Ovary (tissue), 9 donors: Measurements from ENCODE around the gene PRKD2. TPM values are rescaled to one million over a fixed set of nuclear protein-coding genes. Genes with fewer than 3 reads are reported as not detected.

ENCODE experiments used
- DNase-seq, 5 donors: peaks; one replicate each; pipeline ENCODE4 v3.0.0-alpha.2; 2019 to 2020
- H3K27ac ChIP-seq, 2 donors: fragments of 200-600 bp; one replicate each; pipeline versions ENCODE4 v1.5.1 to v1.8.0; 2019 to 2022
- H3K27me3 ChIP-seq: fragments of 200-600 bp; one replicate; pipeline ENCODE4 v1.8.0; 2022
- H3K36me3 ChIP-seq: fragments of 200-600 bp; sonication (generic); one replicate; pipeline ENCODE4 v1.5.1; 2019
- H3K4me1 ChIP-seq: one replicate; pipeline ENCODE4 v1.8.1; 2013; ENCODE audit warnings: mild to moderate bottlenecking, moderate library complexity; ENCODE audit not compliant: insufficient read depth
- H3K4me3 ChIP-seq: fragments of 200-600 bp; sonication (generic); one replicate; pipeline ENCODE4 v1.5.1; 2017
- H3K9me3 ChIP-seq, 2 donors: fragments of 200-600 bp in 1 of 2; sonication (generic) in 1 of 2; one replicate each; pipeline versions ENCODE4 v1.5.1 to v1.8.1; 2013 to 2019; ENCODE audit warnings: mild to moderate bottlenecking in 1 of 2, moderate library complexity in 1 of 2
- CTCF ChIP-seq, 3 donors: fragments of 450-650 bp in 2 of 3; fragments of 200-600 bp in 1 of 3; IDR thresholded peaks; one replicate each; pipeline versions ENCODE4 v1.5.1 to v1.8.0; 2016 to 2022; ENCODE audit warnings: antibody characterized with exemption in 3 of 3, mild to moderate bottlenecking in 1 of 3
- EP300 ChIP-seq: sonication (generic); formaldehyde crosslinking; IDR thresholded peaks from one replicate; pipeline ENCODE4 v1.6.1; 2017; ENCODE audit warnings: antibody characterized with exemption
- POLR2A ChIP-seq: fragments of 450-650 bp; IDR thresholded peaks from one replicate; pipeline ENCODE4 v1.6.1; 2017; ENCODE audit warnings: antibody characterized with exemption, mild to moderate bottlenecking, moderate library complexity
- WGBS, 3 donors: extraction: QIAGEN DNeasy Blood & Tissue Kit in 1 of 3; methylation state at CpG; one replicate each; pipeline versions ENCODE4 v1.1.5 to v1.1.7; 2013 to 2017; 5-methylcytosine and 5-hydroxymethylcytosine counted together
- intact Hi-C, 4 donors: fragments of 100-400 bp; cut with DNase I; formaldehyde crosslinking; loops; one replicate each; pipeline versions ENCODE4 v1.11.0 to v1.15.1; 2022 to 2023
- polyA plus RNA-seq, 2 donors: library from polyadenylated mRNA; stranded (reverse); fragments of 200-250 nt in 1 of 2; fragments of 350-450 nt in 1 of 2; fragmentation: Illumina TruSeq in 1 of 2; extraction: RNeasy Lipid Tissue Mini Kit (QIAGEN cat#74804) in 1 of 2; gene quantifications; one replicate each; pipeline ENCODE4 v1.2.3, GENCODE V29; 2013 to 2014
- total RNA-seq, 7 donors: library from RNA; depleted of rRNA in 2 of 7; stranded (reverse); fragments of >200 nt in 2 of 7; fragmentation: NEBNext Ultra II Directional in 3 of 7; extraction: Animal tissue kit (Norgen Biotek cat#: 25700) in 3 of 7; gene quantifications; one replicate each; pipeline versions ENCODE4 v1.1.0 to v1.2.4, GENCODE V29; 2016 to 2023
- donor health status: DM: no; HTN: no; CAD: no; lungs with moderate emphysema.
- donor health status: DM: no; HTN: no; CAD: no.
- donor health status: Bipolar disorder and iron deficiency.
- donor health status: DM: yes; HTN: yes; CAD: no.
- donor health status: DM: no; HTN: no; CAD: no.
- donor health status: DM: yes; HTN: yes; CAD: no.

Gene PRKD2
- total and polyA plus RNA-seq, 9 donors: 17.7 to 55.4 (median 40.0) TPM

- 81 to 84% (median 82%) methylated on average over 23 of the region's 23 CpGs for WGBS, 3 donors
- Histone ChIP-seq H3K4me3 (no peak overlapping the region), H3K9me3 (no peaks in the 10 kb centered on the region), H3K4me1 (peaks cover 13% of the 10 kb centered on the region), H3K36me3 (no peaks in the 10 kb centered on the region), H3K27me3 (no peaks in the 10 kb centered on the region), H3K27ac (no peak overlapping the region)
- DNase-seq: no peak
- TF ChIP-seq POLR2A: no peak
- no peak for TF ChIP-seq EP300
- no peak for TF ChIP-seq CTCF (IDR thresholded peaks at IDR 0.05)
- intact Hi-C loops: no loop called here
Measured at GRCh38 chr19:46732966-46733689, 16.2 kb upstream of the PRKD2 start.

GRCh38 chr19:46732172-46732938 is 15.4 kb upstream of the PRKD2 start:
- DNase-seq: no peak
- Histone ChIP-seq H3K27ac (no peak overlapping the region), H3K36me3 (no peaks in the 10 kb centered on the region), H3K4me3 (no peak overlapping the region), H3K27me3 (no peaks in the 10 kb centered on the region), H3K4me1 (peaks cover 9% of the 10 kb centered on the region), H3K9me3 (no peaks in the 10 kb centered on the region)
- 83 to 86% (median 86%) methylated on average over 28 of the region's 28 CpGs for WGBS, 3 donors
- TF ChIP-seq CTCF (IDR thresholded peaks at IDR 0.05) (no peak), EP300 (no peak), POLR2A (no peak)
- intact Hi-C loops: no loop called here

GRCh38 chr19:46731584-46731983 is 14.7 kb upstream of the PRKD2 start:
- 62 to 73% (median 64%) methylated on average over 14 of the region's 14 CpGs for WGBS, 3 donors
- DNase-seq: no peak
- Histone ChIP-seq H3K9me3 (no peaks in the 10 kb centered on the region), H3K36me3 (no peaks in the 10 kb centered on the region), H3K27me3 (no peaks in the 10 kb centered on the region), H3K27ac (no peak overlapping the region), H3K4me3 (no peak overlapping the region), H3K4me1 (peaks cover 2% of the 10 kb centered on the region)
- no peak for TF ChIP-seq POLR2A
- TF ChIP-seq EP300: no peak
- no peak for TF ChIP-seq CTCF (IDR thresholded peaks at IDR 0.05)
- intact Hi-C loops: no loop called here

GRCh38 chr19:46731007-46731501 is 14.1 kb upstream of the PRKD2 start:
- Histone ChIP-seq H3K27ac (no peak overlapping the region), H3K9me3 (no peaks in the 10 kb centered on the region), H3K4me3 (no peak overlapping the region), H3K36me3 (no peaks in the 10 kb centered on the region), H3K27me3 (no peaks in the 10 kb centered on the region), H3K4me1 (no peaks in the 10 kb centered on the region)
- no peak for TF ChIP-seq EP300
- no peak for TF ChIP-seq CTCF (IDR thresholded peaks at IDR 0.05)
- no peak for TF ChIP-seq POLR2A
- DNase-seq: no peak
- WGBS, 3 donors: 37 to 49% (median 49%) methylated on average over 14 of the region's 14 CpGs
- intact Hi-C loops: no loop called here
